ENCODE results near the gene H6PD. TPM values are rescaled to one million over a fixed set of nuclear protein-coding genes. Genes with fewer than 3 reads are reported as not detected.

The H6PD gene
- polyA plus RNA-seq, 1 donor (not counting 4 experiments of a cell fraction or from before 2014, with no cell fraction given): 3.3 TPM

DNA sequence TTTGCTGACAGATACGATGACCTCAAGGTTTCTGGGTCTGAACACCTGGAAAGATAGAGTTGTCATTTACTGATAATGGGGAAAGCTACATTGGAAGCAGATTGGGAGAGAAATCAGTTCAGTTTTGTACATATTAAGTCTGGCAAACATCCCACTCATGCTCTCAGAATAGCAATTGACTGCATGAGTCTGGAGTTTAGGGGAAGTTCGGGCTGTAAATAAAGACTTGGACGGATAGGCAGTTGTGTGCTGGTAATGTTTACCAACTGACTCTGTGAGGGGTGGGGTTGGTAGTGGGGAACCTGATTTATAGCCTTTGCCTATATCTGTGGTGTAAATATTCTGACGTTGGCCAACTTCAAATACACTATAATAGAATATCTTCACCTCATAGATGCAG, 4.0 kb downstream of the H6PD start:
- no peaks in the 10 kb centered on the region for H4K20me1 ChIP-seq (ENCODE audit: control insufficient read depth, extremely low read depth, insufficient read depth, low read length)
- H3K36me3 ChIP-seq (ENCODE audit: control insufficient read depth in 2 of 2, extremely low read depth in 1 of 2, insufficient read depth in 2 of 2, low read length in 2 of 2): no peaks in the 10 kb centered on the region
- H3K4me3 ChIP-seq (ENCODE audit: control insufficient read depth in 2 of 3, extremely low read depth in 1 of 3, insufficient read depth in 2 of 3, low read depth in 1 of 3, low read length in 3 of 3): no peak overlapping the region
- no peaks in the 10 kb centered on the region for H3K79me2 ChIP-seq (ENCODE audit: control insufficient read depth, insufficient read depth, low read length)
- no peaks in the 10 kb centered on the region for H3K27me3 ChIP-seq (ENCODE audit: control insufficient read depth, extremely low read depth, insufficient read depth, low read length)
- H3K4me1 ChIP-seq (ENCODE audit: control insufficient read depth, extremely low read depth, insufficient read depth, low read length): peaks cover 13% of the 10 kb centered on the region
- dilution Hi-C loops (cut with MboI; ENCODE audit: extremely low pct_ligation_motif_present, low sequenced_read_pairs): no loop called here
- H3K9me3 ChIP-seq (ENCODE audit: control insufficient read depth, low read depth, low read length): no peaks in the 10 kb centered on the region
- no peaks in the 10 kb centered on the region for H3K9me1 ChIP-seq (ENCODE audit: control insufficient read depth, extremely low read depth, insufficient read depth, low read length)
- H3K4me2 ChIP-seq (ENCODE audit: control insufficient read depth, extremely low read depth, insufficient read depth, low read depth, low read length): no peak overlapping the region
- no peak for TF ChIP-seq EZH2 (IDR thresholded peaks at IDR 0.05; ENCODE audit: low read length)
- TF ChIP-seq, protein P1, sequence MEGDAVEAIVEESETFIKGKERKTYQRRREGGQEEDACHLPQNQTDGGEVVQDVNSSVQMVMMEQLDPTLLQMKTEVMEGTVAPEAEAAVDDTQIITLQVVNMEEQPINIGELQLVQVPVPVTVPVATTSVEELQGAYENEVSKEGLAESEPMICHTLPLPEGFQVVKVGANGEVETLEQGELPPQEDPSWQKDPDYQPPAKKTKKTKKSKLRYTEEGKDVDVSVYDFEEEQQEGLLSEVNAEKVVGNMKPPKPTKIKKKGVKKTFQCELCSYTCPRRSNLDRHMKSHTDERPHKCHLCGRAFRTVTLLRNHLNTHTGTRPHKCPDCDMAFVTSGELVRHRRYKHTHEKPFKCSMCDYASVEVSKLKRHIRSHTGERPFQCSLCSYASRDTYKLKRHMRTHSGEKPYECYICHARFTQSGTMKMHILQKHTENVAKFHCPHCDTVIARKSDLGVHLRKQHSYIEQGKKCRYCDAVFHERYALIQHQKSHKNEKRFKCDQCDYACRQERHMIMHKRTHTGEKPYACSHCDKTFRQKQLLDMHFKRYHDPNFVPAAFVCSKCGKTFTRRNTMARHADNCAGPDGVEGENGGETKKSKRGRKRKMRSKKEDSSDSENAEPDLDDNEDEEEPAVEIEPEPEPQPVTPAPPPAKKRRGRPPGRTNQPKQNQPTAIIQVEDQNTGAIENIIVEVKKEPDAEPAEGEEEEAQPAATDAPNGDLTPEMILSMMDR (optimal IDR thresholded peaks at IDR 0.05 in 1 of 3, IDR thresholded peaks at IDR 0.05 in 1 of 3, conservative IDR thresholded peaks at IDR 0.05 in 1 of 3; ENCODE audit: extremely low read depth in 1 of 3, insufficient read depth in 2 of 3, low read length in 3 of 3): no peak
- no peak overlapping the region for H3K9ac ChIP-seq (ENCODE audit: control insufficient read depth, extremely low read depth, insufficient read depth, low read length)
- FAIRE-seq: no peak
- H2AFZ ChIP-seq (ENCODE audit: control insufficient read depth, low read length): no peak overlapping the region
- H3K27ac ChIP-seq (ENCODE audit: control insufficient read depth, insufficient read depth, low read length): no peak overlapping the region
- DNase-seq (ENCODE audit: low read depth, low spot score): no peak

DNA sequence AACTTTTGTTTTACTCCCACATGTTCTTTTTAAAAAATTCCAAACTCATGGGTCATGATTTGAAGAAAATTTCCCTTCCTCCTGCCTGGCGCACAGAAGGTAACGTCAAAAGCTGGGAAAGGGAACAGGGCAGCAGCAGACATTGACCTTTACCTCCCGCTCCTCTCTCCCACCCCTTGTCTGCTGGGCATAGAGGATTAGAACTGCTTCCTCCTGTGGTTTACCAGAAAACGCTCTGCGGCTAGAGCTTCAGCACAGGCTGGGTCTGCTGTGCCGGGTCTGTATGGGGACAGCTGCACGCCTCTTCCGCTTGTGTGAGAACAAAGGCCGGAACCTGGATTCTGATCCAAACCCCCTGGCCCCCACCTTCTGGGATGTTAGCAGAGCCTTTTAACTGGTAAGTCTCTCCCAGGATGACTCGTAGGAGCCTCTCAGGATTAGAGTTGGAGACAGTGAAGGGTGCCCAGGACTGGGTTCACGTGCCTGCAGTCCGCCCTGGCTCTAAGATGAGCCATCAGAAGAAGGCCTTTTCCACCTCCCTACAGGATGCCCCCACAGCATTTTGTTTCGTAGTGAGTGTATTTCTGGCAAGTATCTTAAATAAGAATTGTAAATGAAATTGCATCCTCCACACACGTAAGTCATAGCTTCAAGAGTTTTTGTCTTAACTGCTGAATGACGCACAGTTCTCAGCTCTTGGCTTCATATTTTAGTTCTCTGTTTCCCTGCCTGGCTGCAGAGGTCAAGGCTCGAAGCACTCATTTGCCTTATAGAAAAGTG, 5.2 kb downstream of the H6PD start:
- Histone ChIP-seq H3K27ac (ENCODE audit: control insufficient read depth, insufficient read depth, low read length) (no peak overlapping the region), H2AFZ (ENCODE audit: control insufficient read depth, low read length) (no peak overlapping the region)

More for the DNA sequence above, 5.2 kb downstream of the H6PD start:
- dilution Hi-C loops (cut with MboI; ENCODE audit: extremely low pct_ligation_motif_present, low sequenced_read_pairs): no loop called here
- Histone ChIP-seq H3K9me3 (ENCODE audit: control insufficient read depth, low read depth, low read length) (no peaks in the 10 kb centered on the region), H3K27me3 (ENCODE audit: control insufficient read depth, extremely low read depth, insufficient read depth, low read length) (no peaks in the 10 kb centered on the region), H4K20me1 (ENCODE audit: control insufficient read depth, extremely low read depth, insufficient read depth, low read length) (no peaks in the 10 kb centered on the region), H3K4me1 (ENCODE audit: control insufficient read depth, extremely low read depth, insufficient read depth, low read length) (peaks cover 8% of the 10 kb centered on the region), H3K4me2 (ENCODE audit: control insufficient read depth, extremely low read depth, insufficient read depth, low read depth, low read length) (no peak overlapping the region), H3K9me1 (ENCODE audit: control insufficient read depth, extremely low read depth, insufficient read depth, low read length) (no peaks in the 10 kb centered on the region), H3K79me2 (ENCODE audit: control insufficient read depth, insufficient read depth, low read length) (no peaks in the 10 kb centered on the region), H3K9ac (ENCODE audit: control insufficient read depth, extremely low read depth, insufficient read depth, low read length) (no peak overlapping the region), H3K4me3 (ENCODE audit: control insufficient read depth in 2 of 3, extremely low read depth in 1 of 3, insufficient read depth in 2 of 3, low read depth in 1 of 3, low read length in 3 of 3) (no peak overlapping the region), H3K36me3 (ENCODE audit: control insufficient read depth in 2 of 2, extremely low read depth in 1 of 2, insufficient read depth in 2 of 2, low read length in 2 of 2) (no peaks in the 10 kb centered on the region)
- FAIRE-seq (no peak), DNase-seq (ENCODE audit: low read depth, low spot score) (no peak)
- no peak for TF ChIP-seq EZH2 (IDR thresholded peaks at IDR 0.05; ENCODE audit: low read length)
- TF ChIP-seq, protein P1 (optimal IDR thresholded peaks at IDR 0.05 in 1 of 3, IDR thresholded peaks at IDR 0.05 in 1 of 3, conservative IDR thresholded peaks at IDR 0.05 in 1 of 3; ENCODE audit: extremely low read depth in 1 of 3, insufficient read depth in 2 of 3, low read length in 3 of 3): no peak

All from keratinocyte (primary cell).